ENCODE data around the gene TMEM242.

Gene TMEM242

GRCh38 chr6:157290797-157291196 lies 32.5 kb downstream of the TMEM242 start:
- no peak for DNase-seq

- DNase-seq, result no peak
Observed at GRCh38 chr6:157289764-157290163, 33.6 kb downstream of the TMEM242 start.

DNA sequence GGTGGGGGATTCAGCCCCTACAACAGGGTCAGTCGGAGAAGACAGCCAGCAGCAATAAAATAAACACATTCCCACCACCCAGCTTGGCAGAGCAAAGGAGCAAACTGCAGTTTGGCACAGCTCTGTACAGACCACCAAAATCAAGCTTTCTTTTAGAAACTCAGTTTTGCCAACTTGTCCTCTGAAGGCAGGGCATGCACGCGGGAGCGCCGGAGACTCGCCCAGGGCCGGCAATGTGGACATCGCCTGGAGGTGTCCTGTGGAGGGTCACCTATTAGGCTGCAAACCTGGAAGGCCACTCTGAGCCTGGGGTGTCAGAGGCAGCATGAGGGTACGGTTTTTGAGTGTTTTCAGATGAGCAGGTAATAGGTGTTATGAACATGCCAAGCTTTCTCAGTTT lies 34.7 kb downstream of the TMEM242 start:
- DNase-seq, result no peak

- no peak for DNase-seq
Observed at GRCh38 chr6:157287923-157288322, 35.4 kb downstream of the TMEM242 start.

- no peak for DNase-seq
Observed at GRCh38 chr6:157287247-157287850, 36.0 kb downstream of the TMEM242 start.

DNA sequence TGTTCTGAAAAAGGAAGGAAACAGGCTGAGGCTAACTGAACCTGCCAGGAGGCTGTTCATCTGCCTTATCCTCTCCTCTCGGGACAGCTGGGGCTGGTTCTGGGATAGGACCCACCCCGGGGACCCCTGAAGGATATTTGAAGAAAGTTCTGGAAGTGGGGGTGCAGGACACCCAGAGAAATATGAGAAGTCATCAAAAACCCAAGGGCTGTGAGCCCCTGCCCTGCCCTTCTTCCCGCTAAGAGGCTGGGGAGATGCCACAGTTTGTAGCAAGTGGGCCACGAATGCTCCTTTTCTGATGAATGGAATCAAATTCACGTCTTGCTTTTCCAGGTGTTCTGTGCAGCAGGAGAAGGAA lies 37.9 kb downstream of the TMEM242 start:
- no peak for DNase-seq

- no peak for DNase-seq
Observed at GRCh38 chr6:157284738-157285421, 38.4 kb downstream of the TMEM242 start.

DNA sequence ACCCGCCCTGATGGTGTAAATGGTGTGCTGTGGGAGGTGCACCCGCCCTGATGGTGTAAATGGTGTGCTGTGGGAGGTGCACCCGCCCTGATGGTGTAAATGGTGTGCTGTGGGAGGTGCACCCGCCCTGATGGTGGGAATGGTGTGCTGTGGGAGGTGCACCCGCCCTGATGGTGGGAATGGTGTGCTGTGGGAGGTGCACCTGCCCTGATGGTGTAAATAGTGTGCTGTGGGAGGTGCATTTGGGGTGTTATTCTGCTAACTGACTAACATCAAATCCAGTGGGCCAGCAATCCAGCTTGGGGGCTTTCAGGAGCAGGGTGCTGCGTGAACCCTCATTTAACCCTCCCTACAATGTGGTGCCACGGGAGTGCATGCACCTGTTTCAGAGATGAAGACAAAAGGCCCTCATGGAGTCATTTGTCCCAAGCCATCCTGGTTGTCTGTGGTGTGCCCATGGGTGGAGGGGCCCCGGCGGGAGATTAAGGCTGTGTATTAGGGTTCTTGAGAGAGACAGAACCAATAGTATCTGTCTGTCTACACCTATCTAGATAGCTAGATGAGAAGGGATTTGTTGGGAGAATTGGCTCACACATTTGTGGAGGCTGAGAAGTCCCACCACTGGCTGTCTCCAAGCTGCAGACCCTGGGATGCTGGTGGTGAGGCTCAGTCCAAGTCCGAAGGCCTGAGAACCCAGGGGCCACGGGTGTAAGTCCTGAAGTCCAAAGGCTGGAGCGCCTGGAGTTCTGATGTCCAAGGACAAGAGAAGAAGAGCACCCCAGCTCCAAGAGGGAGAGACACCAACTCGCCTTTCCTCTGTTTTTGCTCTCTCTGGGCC lies 39.2 kb downstream of the TMEM242 start:
- DNase-seq, result no peak

DNA sequence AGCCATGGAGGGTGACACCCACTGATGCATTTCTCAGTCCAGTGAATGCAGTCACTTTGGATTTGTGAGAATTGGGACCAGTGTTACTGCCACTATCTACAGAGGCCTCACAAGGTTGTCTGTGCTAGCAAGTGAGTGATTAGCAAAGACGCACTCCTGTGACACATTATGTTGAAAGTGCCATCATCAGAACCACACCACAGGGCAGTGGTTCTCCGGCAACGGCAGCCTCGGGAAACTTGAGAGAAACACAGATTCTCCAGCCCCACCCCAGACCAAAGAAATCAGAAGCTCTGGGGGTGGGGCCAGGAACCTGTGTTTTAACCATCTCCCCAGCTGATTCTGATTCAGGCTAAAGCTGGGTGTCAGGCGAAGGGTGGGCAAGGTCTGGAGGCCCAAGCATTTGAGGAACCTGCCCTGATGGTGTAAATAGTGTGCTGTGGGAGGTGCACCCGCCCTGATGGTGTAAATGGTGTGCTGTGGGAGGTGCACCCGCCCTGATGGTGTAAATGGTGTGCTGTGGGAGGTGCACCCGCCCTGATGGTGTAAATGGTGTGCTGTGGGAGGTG lies 39.9 kb downstream of the TMEM242 start:
- DNase-seq, result no peak

DNA sequence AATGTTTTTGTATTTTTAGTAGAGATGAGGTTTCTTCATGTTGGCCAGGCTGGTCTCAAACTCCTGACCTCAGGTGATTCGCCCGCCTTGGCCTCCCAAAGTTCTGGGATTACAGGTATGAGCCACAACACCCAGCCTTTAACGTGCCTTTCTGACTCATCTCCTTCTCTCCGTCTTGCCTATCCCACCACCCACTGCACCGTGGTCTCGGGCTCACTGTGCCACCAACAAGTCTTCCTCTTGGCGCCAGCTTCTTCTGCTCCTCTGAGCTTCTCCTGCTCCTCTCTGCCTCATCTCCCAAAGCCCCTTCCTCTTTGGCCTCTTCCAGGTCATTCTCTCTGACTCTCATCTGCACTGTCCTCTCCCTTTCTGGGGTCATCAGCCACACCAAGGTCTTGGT lies 41.0 kb downstream of the TMEM242 start:
- DNase-seq, result no peak

GRCh38 chr6:157281570-157281969 lies 41.7 kb downstream of the TMEM242 start:
- DNase-seq, result no peak

GRCh38 chr6:157280947-157281346 lies 42.4 kb downstream of the TMEM242 start:
- DNase-seq, result no peak

- no peak for DNase-seq
Observed at GRCh38 chr6:157280157-157280556, 43.2 kb downstream of the TMEM242 start.

DNA sequence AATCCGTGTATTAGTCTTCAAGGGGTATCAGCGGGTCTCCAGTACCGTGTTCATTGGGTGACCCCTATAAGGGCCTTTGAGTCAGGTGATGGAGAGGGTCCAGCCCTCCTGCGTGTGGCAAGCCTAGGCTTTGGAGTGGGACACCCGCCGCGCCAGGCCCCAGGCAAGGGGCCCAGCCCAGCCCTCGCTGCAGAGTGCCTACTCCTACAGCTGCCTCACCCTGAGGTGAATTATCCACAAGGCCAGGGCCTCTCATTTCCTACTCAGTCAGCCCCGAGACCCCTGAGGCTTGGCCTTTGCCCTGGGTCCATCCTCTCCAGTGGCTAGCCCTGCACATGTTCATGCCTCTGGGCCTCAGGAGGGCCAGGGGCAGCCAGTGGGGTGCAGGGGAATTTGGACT lies 45.1 kb downstream of the TMEM242 start:
- DNase-seq, result no peak

DNA sequence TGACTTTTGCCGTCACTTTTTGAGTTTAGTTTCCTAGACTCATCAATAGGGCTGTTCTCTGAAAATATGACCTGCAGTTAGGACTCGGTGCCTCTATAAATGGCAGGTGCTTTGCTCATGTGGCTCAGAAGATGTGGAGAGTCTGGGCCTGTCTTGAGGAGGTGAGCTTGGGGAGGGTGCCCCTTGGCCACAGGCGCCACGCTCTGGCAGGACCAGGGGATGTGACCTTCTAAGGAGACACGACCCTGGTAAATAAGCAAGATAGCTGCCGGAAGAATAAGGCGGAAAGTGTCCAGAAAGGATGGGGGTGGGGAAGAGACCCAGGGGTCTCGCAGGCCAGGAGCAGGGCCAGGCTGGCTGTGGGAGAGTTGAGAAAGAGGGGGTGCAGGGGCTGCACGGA lies 46.6 kb downstream of the TMEM242 start:
- no peak for DNase-seq

GRCh38 chr6:157276134-157276532 lies 47.2 kb downstream of the TMEM242 start:
- no peak for DNase-seq

DNA sequence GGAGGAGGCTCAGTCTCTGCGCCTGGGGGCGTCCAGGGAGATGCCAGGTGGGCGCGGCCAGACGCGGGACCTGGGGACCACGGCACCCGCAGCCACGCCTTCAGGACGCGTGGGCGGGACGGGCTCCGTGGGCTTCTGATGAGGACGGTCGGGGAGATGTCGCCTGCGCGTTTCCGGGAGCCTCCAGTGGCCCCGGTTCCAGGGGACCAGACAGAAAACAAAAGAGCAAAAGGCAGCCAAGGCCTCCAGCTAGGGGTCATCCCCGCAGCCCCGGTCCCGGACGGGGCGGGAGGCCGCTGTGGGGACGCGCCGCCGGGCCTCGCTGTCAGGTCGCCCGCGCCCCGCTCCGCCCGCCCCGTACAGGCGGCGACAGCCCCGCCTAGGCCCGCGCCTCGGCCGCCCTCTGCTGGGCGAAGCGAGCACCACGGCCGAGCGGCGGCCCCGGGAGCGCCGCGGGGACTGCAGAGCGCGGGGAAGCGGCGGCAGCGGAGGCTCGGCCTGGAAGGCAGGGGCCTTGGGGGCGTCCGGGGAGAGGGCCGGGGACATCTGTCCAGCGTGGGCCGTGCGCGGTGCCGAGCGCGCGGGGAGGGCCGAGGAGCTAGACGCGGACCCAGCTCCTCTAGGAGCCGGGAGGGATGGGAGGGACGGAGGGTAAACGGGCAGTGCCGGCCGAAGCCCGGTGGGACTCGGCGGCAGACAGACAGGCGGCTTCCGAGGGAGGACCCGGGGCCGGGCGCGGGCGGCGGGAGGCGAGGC lies 48.7 kb downstream of the TMEM242 start:
- peak in 52 of 58 donors; percentile 7 to 80 (median 60) for DNase-seq

DNA sequence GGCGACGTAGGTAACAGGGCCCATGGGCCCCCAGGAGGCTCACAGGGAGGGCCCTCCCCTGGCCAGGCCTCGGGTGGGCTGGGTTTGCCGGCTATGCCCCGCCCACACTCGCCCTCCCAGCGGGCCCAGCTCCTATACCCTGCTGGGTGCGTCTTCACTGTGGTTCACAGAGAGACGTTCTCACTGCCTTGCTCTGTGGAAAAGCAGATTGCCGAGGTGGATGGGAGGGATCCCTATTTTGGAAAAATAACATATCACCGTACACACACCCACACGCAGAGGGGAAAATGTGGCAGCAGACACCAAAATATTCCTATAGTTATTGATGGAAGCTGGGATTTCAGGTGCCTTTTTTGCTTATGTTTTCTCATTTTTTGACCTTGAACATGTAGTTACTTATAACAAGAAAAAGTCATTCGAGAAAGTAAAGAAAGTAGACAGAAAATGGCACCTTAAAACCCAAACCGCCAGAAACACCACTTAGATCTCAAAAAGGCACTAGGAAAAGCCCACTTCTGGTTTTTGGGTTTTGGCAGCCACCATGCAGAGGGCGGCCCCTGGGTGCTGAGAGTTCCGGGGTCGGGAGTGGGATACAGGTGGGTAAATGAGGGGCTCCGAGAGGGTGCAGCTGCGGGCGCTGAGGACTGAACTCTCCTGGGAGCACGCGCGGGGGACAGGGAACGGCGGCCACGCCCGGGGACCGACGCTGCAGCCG lies 49.4 kb downstream of the TMEM242 start:
- DNase-seq, result peak in 31 of 58 donors; percentile 5 to 61 (median 21)

DNA sequence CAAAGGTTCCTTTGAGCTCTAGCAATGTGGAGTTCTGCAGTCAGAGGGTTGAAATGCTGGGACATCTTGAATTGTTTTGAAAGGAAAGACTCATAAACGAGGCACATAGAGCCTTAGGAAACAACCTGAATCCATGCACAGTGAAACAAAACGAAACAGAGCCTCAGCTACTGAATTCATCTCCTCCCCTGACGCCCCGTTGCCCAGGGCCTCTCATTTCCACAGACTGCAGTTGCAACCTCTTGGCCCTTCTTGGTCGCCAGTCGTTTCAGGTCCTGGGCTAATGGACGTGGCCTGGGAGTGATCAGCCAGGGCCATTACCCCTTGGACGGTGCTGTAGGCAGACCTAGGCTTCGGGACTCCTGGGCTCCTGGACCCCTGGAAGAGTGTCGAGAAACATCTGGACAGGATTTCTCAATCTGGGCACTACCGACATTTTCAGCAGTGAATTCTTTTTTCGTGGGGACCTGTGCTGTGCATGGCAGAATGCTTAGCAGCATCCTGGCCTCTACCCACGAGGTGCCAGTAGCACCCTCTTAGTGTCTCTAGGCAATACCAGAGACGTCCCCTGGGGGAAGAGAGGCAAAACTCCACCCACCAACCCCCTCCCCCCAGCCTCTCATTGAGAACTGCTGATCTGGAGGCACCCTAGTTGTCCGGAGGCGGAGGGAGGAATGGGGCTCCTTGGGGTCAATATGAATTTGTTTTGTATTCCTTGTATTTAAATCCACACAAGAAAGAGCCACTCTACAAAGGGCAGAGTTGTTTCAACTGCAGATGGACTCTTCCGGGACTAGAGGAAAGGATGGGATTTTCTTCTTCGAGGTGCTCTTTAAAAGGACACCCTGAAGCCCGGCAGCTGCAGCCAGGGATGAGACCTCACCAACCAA lies 50.2 kb downstream of the TMEM242 start:
- no peak for DNase-seq

DNA sequence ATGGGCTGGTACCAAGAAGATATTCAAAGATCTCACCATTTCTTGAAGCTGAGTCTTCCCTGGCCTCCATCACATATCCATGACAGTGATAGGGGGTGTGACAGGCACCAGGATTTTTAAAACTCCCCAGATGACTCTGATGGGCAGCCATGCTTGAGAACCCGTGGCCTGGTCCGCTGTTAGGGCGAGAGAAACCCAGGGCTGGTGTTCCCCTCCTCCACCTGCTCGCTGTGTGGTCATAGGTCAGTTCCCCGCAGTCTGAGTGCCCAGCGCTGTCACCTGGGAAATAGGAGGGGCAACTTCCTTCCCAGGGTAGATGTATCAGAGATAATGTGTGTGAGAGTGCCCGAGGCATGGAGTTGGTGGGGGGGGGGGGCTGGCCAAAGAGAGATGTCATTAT lies 50.9 kb downstream of the TMEM242 start:
- DNase-seq, result no peak

Data from anterior cingulate cortex (tissue), 58 donors.